Glomerular visceral epithelial cell (primary cell): ENCODE results near the gene SLC12A7.

Source experiments
- DNase-seq: peaks from one replicate; pipeline ENCODE4 v3.0.0-alpha.2; 2016; ENCODE audit errors: extremely low spot score

SLC12A7 gene

DNA sequence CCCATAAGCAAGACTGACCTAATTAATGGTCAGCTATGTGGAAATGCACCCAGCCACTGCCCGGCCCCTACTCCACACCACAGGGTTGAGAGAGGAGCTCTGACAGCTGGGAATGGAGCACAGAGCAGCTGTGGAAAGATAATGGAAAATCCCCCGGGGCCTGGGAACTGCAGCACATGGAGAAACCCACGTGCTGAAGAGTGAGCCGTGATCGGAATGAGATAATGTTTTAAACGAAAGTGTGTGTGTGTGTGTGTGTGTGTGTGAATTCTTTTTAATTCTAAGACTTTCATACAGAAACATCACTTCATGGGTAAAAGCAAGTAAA lies 13.1 kb upstream of the SLC12A7 start:
- DNase-seq: no peak

DNA sequence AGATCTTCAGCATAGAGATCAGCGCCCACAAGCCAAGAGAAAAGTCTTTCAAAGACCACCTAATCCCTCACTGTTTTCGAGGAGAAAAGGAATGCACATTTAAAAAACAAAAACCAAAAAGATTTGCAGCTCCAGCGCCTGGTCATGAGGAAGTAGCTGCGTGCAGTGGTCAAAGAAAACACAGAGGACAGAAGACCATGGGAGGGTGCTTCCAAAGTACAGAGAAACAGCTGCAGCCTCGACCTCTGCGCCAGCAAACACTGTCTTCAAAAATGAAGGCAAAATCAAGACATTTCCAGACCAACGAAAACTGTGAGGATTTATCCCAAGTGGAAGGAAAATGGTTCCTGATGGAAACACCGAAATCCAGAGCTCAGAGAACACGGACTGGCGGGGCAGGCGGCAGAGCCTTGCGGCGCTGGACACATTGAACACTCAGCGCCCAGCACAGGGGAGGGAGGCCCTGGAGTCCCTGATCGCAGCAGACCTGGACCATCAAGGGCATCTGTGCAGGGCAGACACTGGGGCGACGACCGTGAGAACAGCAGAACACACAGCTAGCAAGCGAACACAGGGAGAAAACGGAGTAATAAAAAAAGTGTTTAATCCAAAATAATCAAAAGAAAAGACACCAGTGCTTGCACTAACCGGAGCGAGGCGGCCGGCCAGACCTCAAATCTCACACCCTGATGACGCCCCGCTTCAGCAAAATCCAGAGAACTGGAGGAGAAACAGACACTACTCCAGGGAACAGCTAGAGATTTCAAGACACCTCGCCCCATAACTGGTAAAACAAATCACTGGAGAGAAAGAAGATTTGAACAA lies 12.6 kb upstream of the SLC12A7 start:
- no peak for DNase-seq

- no peak for DNase-seq
These were observed 11.7 kb upstream of the SLC12A7 start for GRCh38 chr5:1123418-1124147.

- DNase-seq: no peak
These were observed 10.8 kb upstream of the SLC12A7 start for GRCh38 chr5:1122511-1123294.

DNA sequence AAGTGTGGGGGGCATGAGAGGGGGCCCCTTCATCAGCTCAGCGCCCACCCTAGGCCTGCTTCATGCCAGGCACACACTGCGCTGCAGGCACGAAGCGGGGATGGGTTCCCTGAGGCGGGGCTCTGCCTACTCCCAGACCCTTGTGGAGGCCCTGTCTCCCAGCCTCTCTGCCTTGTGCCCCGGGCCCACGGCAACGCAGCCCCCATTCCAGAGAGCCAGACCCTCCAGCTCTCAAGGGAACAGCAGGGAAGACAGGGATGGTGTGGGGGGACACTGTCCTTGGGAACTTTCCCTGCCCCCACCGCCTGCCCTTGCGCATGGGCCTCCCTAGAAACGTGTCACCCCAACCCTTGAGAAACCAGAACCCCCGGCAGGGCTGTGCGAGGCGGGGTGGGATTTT lies 10.0 kb upstream of the SLC12A7 start:
- DNase-seq: no peak

DNA sequence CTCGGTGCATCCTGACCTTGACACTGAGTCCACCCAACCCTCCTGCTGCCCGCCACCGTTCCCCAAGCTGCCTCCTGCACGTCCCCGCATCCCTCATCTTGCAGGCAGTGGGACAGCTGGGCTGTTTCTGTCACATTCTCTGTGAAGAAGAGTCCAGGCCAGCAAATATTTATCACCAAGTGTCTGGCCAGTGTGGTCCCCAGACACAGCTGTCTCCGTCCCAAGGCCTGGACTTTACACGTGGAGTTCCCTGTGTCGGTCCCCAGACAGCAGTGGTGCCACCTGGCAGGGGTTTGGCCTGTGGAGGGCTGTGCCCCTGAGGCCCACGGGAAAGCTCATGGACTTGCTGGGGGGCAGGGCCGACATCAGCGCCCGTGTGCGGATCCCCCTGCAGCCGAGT lies 9.2 kb upstream of the SLC12A7 start:
- DNase-seq: no peak

DNA sequence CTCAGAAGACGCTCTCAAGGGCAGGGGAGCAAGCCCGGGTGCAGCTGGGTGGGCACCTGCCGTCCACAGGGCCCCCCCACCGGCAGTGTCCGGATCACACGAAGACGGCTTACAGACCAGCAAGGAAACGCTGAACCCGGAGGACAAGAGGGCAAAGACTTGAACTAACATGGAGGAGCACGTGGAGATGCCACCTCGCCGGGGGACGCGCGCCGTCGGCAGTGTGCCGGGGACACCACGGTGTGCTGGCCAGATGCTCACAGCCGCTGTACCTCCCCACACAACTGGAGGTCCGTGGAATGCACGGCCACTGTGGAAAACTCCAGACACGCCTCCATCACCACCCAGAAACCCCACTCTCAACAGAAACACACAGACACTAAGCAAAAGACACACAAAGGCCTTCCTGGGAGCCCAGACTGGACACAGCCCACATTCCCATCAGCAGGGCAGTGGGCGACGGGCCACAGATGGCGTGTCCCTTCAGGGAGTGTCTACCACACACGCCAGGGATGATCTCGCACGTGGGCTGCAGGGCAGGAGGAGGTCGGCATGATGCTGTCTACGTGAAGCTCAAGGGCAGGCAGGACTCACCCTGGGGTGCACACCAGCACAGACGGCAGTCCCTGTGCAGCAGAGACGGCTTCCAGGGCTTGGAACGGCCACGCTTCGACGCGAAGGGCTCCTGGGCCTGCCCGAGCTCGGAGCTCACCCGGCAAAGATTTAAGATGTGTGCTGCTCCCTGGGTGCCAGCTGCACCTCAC lies 8.6 kb upstream of the SLC12A7 start:
- DNase-seq: no peak

GRCh38 chr5:1119312-1119831 lies 7.5 kb upstream of the SLC12A7 start:
- DNase-seq: no peak

GRCh38 chr5:1118738-1119137 lies 6.9 kb upstream of the SLC12A7 start:
- peak; percentile 60 for DNase-seq

GRCh38 chr5:1118231-1118698 lies 6.4 kb upstream of the SLC12A7 start:
- peak; percentile 73 for DNase-seq

GRCh38 chr5:1116977-1117376 lies 5.1 kb upstream of the SLC12A7 start:
- no peak for DNase-seq

- DNase-seq: peak; percentile 56
These were observed 4.4 kb upstream of the SLC12A7 start for GRCh38 chr5:1116109-1116740.

GRCh38 chr5:1115123-1115815 lies 3.4 kb upstream of the SLC12A7 start:
- no peak for DNase-seq

- no peak for DNase-seq
These were observed 2.1 kb upstream of the SLC12A7 start for GRCh38 chr5:1113805-1114586.

GRCh38 chr5:1113332-1113690 lies 1.4 kb upstream of the SLC12A7 start:
- no peak for DNase-seq

DNA sequence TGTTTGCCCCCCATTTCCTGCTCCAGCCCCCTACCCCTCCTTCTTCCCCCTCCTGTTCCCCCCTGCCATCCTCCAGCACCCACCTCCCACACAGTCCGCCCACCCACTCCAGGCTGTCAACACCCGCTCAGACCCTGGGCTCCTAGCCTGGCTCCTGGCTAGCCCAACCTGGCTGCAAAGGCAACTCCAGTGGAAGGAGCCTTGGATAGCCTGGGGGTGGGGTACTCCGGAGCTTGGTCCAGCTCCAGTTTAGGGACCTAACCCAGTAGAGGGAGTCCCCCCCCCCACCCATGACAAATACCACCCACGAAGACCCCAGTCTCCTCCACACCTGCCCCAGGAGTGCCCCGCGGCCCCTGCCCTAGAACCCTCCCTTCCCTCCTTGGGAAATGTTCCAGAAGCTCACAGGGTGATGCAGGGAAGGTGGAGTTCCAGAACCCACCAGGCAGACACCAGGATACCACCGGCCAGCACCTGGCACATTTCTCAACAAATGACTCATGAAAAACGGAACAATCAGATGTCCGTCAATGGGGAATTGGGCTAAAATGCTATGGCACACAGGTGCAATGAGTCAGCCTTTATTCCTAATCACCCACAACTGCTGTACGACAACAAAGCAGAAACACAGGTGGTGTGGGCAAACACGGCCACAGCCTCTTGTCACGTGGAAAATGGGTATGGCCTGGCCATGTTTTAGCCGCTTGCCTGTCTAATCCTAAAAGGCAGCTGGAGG lies 901 bp upstream of the SLC12A7 start:
- DNase-seq: peak; percentile 47

DNA sequence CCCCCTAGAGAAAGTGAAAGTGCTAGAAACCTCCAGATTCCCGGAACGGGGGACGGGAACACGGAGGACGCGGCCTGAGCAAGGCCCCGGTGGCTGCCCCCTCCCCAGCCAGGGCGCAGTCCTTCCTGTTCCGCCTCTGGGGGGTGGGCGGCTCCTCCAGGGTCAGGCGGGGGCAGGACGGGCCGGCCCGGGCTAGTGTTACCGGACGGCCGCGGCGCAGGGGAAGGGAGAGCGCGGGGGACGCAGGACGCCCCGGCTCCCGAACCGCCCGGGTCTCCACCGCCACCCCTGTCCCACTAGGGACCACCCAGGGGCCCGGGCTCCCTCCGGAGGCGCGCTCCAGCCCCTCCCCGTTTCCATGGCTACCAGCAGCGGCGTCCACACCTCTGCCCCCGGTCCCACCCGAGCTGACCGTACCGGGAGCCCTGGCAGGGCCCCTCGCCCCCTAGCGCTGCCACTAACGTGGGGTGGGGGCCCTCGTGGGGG lies 579 bp downstream of the SLC12A7 start:
- peak; percentile 43 for DNase-seq

GRCh38 chr5:1110307-1111240 lies 1.3 kb downstream of the SLC12A7 start:
- peak; percentile 32 for DNase-seq
